Trophoblast cell (in vitro differentiated cells and primary cell): Measurements from ENCODE around the gene GFPT2.

Source experiments
- DNase-seq, 2 donors: peaks; one replicate each; pipeline ENCODE4 v3.0.0-alpha.2; 2016
- H2AFZ ChIP-seq: 2 replicates; pipeline ENCODE4 v1.6.1; 2013; ENCODE audit warnings: low read length, moderate library complexity, mild to moderate bottlenecking; ENCODE audit not compliant: insufficient read depth, poor library complexity
- H2AK5ac ChIP-seq: 2 replicates; pipeline ENCODE4 v1.6.1; 2013; ENCODE audit warnings: mild to moderate bottlenecking, low read length
- H2BK120ac ChIP-seq: 2 replicates; pipeline ENCODE4 v1.6.1; 2013; ENCODE audit warnings: low read length, mild to moderate bottlenecking, moderate library complexity; ENCODE audit not compliant: insufficient read depth, poor library complexity
- H2BK12ac ChIP-seq: 2 replicates; pipeline ENCODE4 v1.6.1; 2013; ENCODE audit warnings: mild to moderate bottlenecking, low read length, moderate library complexity
- H2BK5ac ChIP-seq: 2 replicates; pipeline ENCODE4 v1.6.1; 2013; ENCODE audit warnings: low read length, low read depth, moderate library complexity, mild to moderate bottlenecking; ENCODE audit not compliant: poor library complexity
- H3K14ac ChIP-seq: 2 replicates; pipeline ENCODE4 v1.6.1; 2013; ENCODE audit warnings: mild to moderate bottlenecking, low read length
- H3K18ac ChIP-seq: 2 replicates; pipeline ENCODE4 v1.6.1; 2013; ENCODE audit warnings: mild to moderate bottlenecking, low read length
- H3K23ac ChIP-seq: 2 replicates; pipeline ENCODE4 v1.6.1; 2013; ENCODE audit warnings: low read length
- H3K27ac ChIP-seq: 2 replicates; pipeline ENCODE4 v1.5.1; 2013; ENCODE audit warnings: low read depth, mild to moderate bottlenecking, inconsistent platforms, low read length, moderate library complexity
- H3K27me3 ChIP-seq: 2 replicates; pipeline ENCODE4 v1.6.1; 2013; ENCODE audit warnings: inconsistent platforms, mild to moderate bottlenecking, low read length, moderate library complexity; ENCODE audit not compliant: insufficient read depth
- H3K36me3 ChIP-seq, 2 experiments: 1 replicate in 1 of 2; 2 replicates in 1 of 2; pipeline ENCODE4 v1.6.1; 2013; ENCODE audit warnings: low read length in 2 of 2, mild to moderate bottlenecking in 2 of 2, moderate library complexity in 1 of 2; ENCODE audit not compliant: insufficient read depth in 2 of 2, control insufficient read depth in 1 of 2
- H3K4ac ChIP-seq: 2 replicates; pipeline ENCODE4 v1.6.1; 2013; ENCODE audit warnings: low read depth, mild to moderate bottlenecking, low read length, moderate library complexity
- H3K4me1 ChIP-seq, 2 experiments: 1 replicate in 1 of 2; 2 replicates in 1 of 2; pipeline ENCODE4 v1.6.1; 2013; ENCODE audit warnings: low read length in 2 of 2, mild to moderate bottlenecking in 2 of 2, moderate library complexity in 1 of 2; ENCODE audit not compliant: insufficient read depth in 2 of 2, control insufficient read depth in 1 of 2
- H3K4me2 ChIP-seq: 2 replicates; pipeline ENCODE4 v1.6.1; 2013; ENCODE audit warnings: inconsistent platforms, mild to moderate bottlenecking, low read length, moderate library complexity
- H3K4me3 ChIP-seq: 2 replicates; pipeline ENCODE4 v1.5.1; 2013; ENCODE audit warnings: mild to moderate bottlenecking, low read depth, low read length, inconsistent platforms
- H3K79me1 ChIP-seq: one replicate; pipeline ENCODE4 v1.6.1; 2013; ENCODE audit warnings: low read length
- H3K79me2 ChIP-seq: 2 replicates; pipeline ENCODE4 v1.6.1; 2013; ENCODE audit warnings: low read length, mild to moderate bottlenecking; ENCODE audit not compliant: control insufficient read depth, insufficient read depth, poor library complexity
- H3K9ac ChIP-seq: 2 replicates; pipeline ENCODE4 v1.6.1; 2013; ENCODE audit warnings: mild to moderate bottlenecking, low read length
- H3K9me3 ChIP-seq: 2 replicates; pipeline ENCODE4 v1.6.1; 2013; ENCODE audit warnings: low read depth, mild to moderate bottlenecking, control low read depth, inconsistent platforms, low read length; ENCODE audit not compliant: insufficient read depth
- H4K12ac ChIP-seq: 2 replicates; pipeline ENCODE4 v1.6.1; 2013; ENCODE audit warnings: low read depth, mild to moderate bottlenecking, low read length, moderate library complexity
- H4K8ac ChIP-seq: 2 replicates; pipeline ENCODE4 v1.6.1; 2013; ENCODE audit warnings: low read depth, mild to moderate bottlenecking, low read length, moderate library complexity
- H4K91ac ChIP-seq: one replicate; pipeline ENCODE4 v1.6.1; 2013; ENCODE audit warnings: low read depth, mild to moderate bottlenecking, low read length, moderate library complexity
- WGBS: extraction: QIAGEN DNeasy Blood & Tissue Kit; methylation state at CpG from one replicate; pipeline ENCODE4 v1.1.7; 2013; ENCODE audit warnings: missing lambda C conversion rate; ENCODE audit not compliant: insufficient read length, insufficient coverage; ENCODE audit errors: extremely low coverage; 5-methylcytosine and 5-hydroxymethylcytosine counted together

GFPT2 gene

GRCh38 chr5:180345781-180346180, 7.4 kb downstream of the GFPT2 start:
- Histone ChIP-seq H3K9me3 (no peaks in the 10 kb centered on the region), H4K12ac (no peak overlapping the region), H2AFZ (no peak overlapping the region), H2BK5ac (no peak overlapping the region), H3K9ac (no peak overlapping the region), H2BK120ac (no peak overlapping the region), H2BK12ac (no peak overlapping the region), H3K27me3 (peaks cover 5% of the 10 kb centered on the region), H3K4me3 (no peak overlapping the region), H3K79me2 (no peaks in the 10 kb centered on the region), H3K14ac (no peak overlapping the region), H3K23ac (no peak overlapping the region), H4K91ac (no peak overlapping the region), H3K36me3 (no peaks in the 10 kb centered on the region), H3K27ac (no peak overlapping the region), H3K4ac (no peak overlapping the region), H3K4me2 (no peak overlapping the region), H2AK5ac (no peak overlapping the region), H3K4me1 (peaks cover 2 to 6% of the 10 kb centered on the region in 2 experiments), H3K18ac (no peak overlapping the region), H4K8ac (no peak overlapping the region), H3K79me1 (no peaks in the 10 kb centered on the region)
- no peak for DNase-seq
- no CpG with 5 or more reads among the region's 8 CpGs for WGBS

GRCh38 chr5:180345186-180345585, 8.0 kb downstream of the GFPT2 start:
- no CpG with 5 or more reads among the region's 8 CpGs for WGBS
- no peak overlapping the region for H3K4me3 ChIP-seq
- no peak overlapping the region for H2AK5ac ChIP-seq
- H3K4me1 ChIP-seq: peaks cover 2 to 6% of the 10 kb centered on the region in 2 experiments
- no peak overlapping the region for H2BK12ac ChIP-seq
- H3K23ac ChIP-seq: no peak overlapping the region
- H3K79me1 ChIP-seq: no peaks in the 10 kb centered on the region
- no peaks in the 10 kb centered on the region for H3K79me2 ChIP-seq
- no peak overlapping the region for H3K27ac ChIP-seq
- H3K18ac ChIP-seq: no peak overlapping the region
- no peak for DNase-seq
- H3K36me3 ChIP-seq: no peaks in the 10 kb centered on the region
- H3K4ac ChIP-seq: no peak overlapping the region
- no peak overlapping the region for H3K14ac ChIP-seq
- no peak overlapping the region for H3K4me2 ChIP-seq
- no peak overlapping the region for H2AFZ ChIP-seq
- peaks cover 5% of the 10 kb centered on the region for H3K27me3 ChIP-seq
- no peak overlapping the region for H2BK120ac ChIP-seq
- H4K12ac ChIP-seq: no peak overlapping the region
- H2BK5ac ChIP-seq: no peak overlapping the region
- no peak overlapping the region for H4K8ac ChIP-seq
- no peak overlapping the region for H4K91ac ChIP-seq
- H3K9ac ChIP-seq: no peak overlapping the region
- H3K9me3 ChIP-seq: no peaks in the 10 kb centered on the region

- H3K27me3 ChIP-seq: peaks cover 5% of the 10 kb centered on the region
- H3K36me3 ChIP-seq: no peaks in the 10 kb centered on the region
- H3K4me3 ChIP-seq: no peak overlapping the region
- H2BK5ac ChIP-seq: no peak overlapping the region
- no peak overlapping the region for H3K14ac ChIP-seq
- H3K79me1 ChIP-seq: no peaks in the 10 kb centered on the region
- H3K79me2 ChIP-seq: no peaks in the 10 kb centered on the region
- no peaks in the 10 kb centered on the region for H3K9me3 ChIP-seq
- H2AFZ ChIP-seq: no peak overlapping the region
- no peak overlapping the region for H2BK12ac ChIP-seq
- H4K12ac ChIP-seq: no peak overlapping the region
- no peak overlapping the region for H4K8ac ChIP-seq
- H3K18ac ChIP-seq: no peak overlapping the region
- no peak overlapping the region for H3K4ac ChIP-seq
- no peak overlapping the region for H4K91ac ChIP-seq
- WGBS: no CpG with 5 or more reads among the region's 7 CpGs
- no peak overlapping the region for H3K9ac ChIP-seq
- no peak overlapping the region for H3K23ac ChIP-seq
- no peak overlapping the region for H2AK5ac ChIP-seq
- H3K27ac ChIP-seq: no peak overlapping the region
- no peak overlapping the region for H3K4me2 ChIP-seq
- H3K4me1 ChIP-seq: peaks cover 2 to 6% of the 10 kb centered on the region in 2 experiments
- no peak for DNase-seq
- no peak overlapping the region for H2BK120ac ChIP-seq
Measured at GRCh38 chr5:180344696-180344999, 8.5 kb downstream of the GFPT2 start.

- Histone ChIP-seq H3K9me3 (no peaks in the 10 kb centered on the region), H4K8ac (no peak overlapping the region), H3K18ac (no peak overlapping the region), H2BK12ac (no peak overlapping the region), H3K4me3 (peak overlapping the region; percentile 17), H3K27me3 (peaks cover 5% of the 10 kb centered on the region), H3K79me1 (no peaks in the 10 kb centered on the region), H3K27ac (no peak overlapping the region), H2BK5ac (no peak overlapping the region), H3K79me2 (no peaks in the 10 kb centered on the region), H3K4me1 (peaks cover 2 to 6% of the 10 kb centered on the region in 2 experiments), H3K4ac (no peak overlapping the region), H4K12ac (no peak overlapping the region), H2AFZ (no peak overlapping the region), H3K23ac (no peak overlapping the region), H3K4me2 (no peak overlapping the region), H2BK120ac (no peak overlapping the region), H3K9ac (no peak overlapping the region), H3K14ac (no peak overlapping the region), H4K91ac (no peak overlapping the region), H3K36me3 (no peaks in the 10 kb centered on the region), H2AK5ac (no peak overlapping the region)
- WGBS: no CpG with 5 or more reads among the region's 14 CpGs
- peak; percentile 12 to 49 for DNase-seq
Measured at GRCh38 chr5:180343831-180344695, 9.1 kb downstream of the GFPT2 start.
